Measurements from ENCODE around the gene MAP4K4.

Gene MAP4K4

GRCh38 chr2:101802329-101802728 lies 104.8 kb downstream of the MAP4K4 start:
- TF ChIP-seq, protein P1, sequence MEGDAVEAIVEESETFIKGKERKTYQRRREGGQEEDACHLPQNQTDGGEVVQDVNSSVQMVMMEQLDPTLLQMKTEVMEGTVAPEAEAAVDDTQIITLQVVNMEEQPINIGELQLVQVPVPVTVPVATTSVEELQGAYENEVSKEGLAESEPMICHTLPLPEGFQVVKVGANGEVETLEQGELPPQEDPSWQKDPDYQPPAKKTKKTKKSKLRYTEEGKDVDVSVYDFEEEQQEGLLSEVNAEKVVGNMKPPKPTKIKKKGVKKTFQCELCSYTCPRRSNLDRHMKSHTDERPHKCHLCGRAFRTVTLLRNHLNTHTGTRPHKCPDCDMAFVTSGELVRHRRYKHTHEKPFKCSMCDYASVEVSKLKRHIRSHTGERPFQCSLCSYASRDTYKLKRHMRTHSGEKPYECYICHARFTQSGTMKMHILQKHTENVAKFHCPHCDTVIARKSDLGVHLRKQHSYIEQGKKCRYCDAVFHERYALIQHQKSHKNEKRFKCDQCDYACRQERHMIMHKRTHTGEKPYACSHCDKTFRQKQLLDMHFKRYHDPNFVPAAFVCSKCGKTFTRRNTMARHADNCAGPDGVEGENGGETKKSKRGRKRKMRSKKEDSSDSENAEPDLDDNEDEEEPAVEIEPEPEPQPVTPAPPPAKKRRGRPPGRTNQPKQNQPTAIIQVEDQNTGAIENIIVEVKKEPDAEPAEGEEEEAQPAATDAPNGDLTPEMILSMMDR (IDR thresholded peaks at IDR 0.05; ENCODE audit: low read depth, low read length): no peak
- no peak for TF ChIP-seq EZH2phosphoT487 (IDR thresholded peaks at IDR 0.05; ENCODE audit: low read depth)
- no peaks in the 10 kb centered on the region for H3K9me3 ChIP-seq (ENCODE audit: insufficient read depth, low read length)
- peaks cover 84% of the 10 kb centered on the region for H3K79me2 ChIP-seq (ENCODE audit: low read length)
- H3K4me2 ChIP-seq (ENCODE audit: low read length): no peak overlapping the region
- no peak overlapping the region for H3K9ac ChIP-seq (ENCODE audit: low read length)
- peaks cover 23% of the 10 kb centered on the region for H3K4me1 ChIP-seq (ENCODE audit: low read length)
- H4K20me1 ChIP-seq (ENCODE audit: insufficient read depth, low read length): peaks cover 81% of the 10 kb centered on the region
- H3K27me3 ChIP-seq (ENCODE audit: low read depth, low read length): no peaks in the 10 kb centered on the region
- H3K4me3 ChIP-seq (ENCODE audit: low read length): no peak overlapping the region
- H3K36me3 ChIP-seq (replicated peaks; ENCODE audit: low read depth, low read length): peaks cover 4% of the 10 kb centered on the region
- H3K27ac ChIP-seq (ENCODE audit: low read length): no peak overlapping the region
- H2AFZ ChIP-seq (ENCODE audit: low read depth, low read length): no peak overlapping the region

DNA sequence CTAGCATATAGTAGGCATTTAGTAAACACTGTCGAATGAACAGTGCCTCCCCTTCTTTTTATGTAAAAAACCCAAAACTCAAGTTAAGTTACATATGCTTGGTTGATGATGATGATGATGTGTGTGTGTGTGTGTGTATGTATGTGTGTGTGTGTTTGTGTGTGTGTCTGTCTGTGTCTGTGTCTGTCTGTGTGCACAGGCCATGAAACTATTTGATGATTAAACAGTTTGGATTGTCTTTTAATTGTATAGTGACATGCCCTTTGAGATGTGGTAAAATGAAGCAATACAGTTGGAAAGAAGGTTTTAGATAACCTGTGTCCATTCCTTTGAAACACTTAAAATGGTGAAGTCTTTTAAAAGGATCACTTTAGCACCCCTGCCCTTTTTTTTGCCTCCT lies 105.6 kb downstream of the MAP4K4 start:
- no peak overlapping the region for H3K27ac ChIP-seq (ENCODE audit: low read length)
- H2AFZ ChIP-seq (ENCODE audit: low read depth, low read length): no peak overlapping the region
- H3K4me2 ChIP-seq (ENCODE audit: low read length): no peak overlapping the region
- H4K20me1 ChIP-seq (ENCODE audit: insufficient read depth, low read length): peaks cover 88% of the 10 kb centered on the region
- H3K4me3 ChIP-seq (ENCODE audit: low read length): no peak overlapping the region
- peaks cover 10% of the 10 kb centered on the region for H3K36me3 ChIP-seq (replicated peaks; ENCODE audit: low read depth, low read length)
- no peak overlapping the region for H3K9ac ChIP-seq (ENCODE audit: low read length)
- no peaks in the 10 kb centered on the region for H3K9me3 ChIP-seq (ENCODE audit: insufficient read depth, low read length)
- TF ChIP-seq EZH2phosphoT487 (IDR thresholded peaks at IDR 0.05; ENCODE audit: low read depth): no peak
- peaks cover 25% of the 10 kb centered on the region for H3K4me1 ChIP-seq (ENCODE audit: low read length)
- H3K79me2 ChIP-seq (ENCODE audit: low read length): peaks cover 88% of the 10 kb centered on the region
- H3K27me3 ChIP-seq (ENCODE audit: low read depth, low read length): no peaks in the 10 kb centered on the region

DNA sequence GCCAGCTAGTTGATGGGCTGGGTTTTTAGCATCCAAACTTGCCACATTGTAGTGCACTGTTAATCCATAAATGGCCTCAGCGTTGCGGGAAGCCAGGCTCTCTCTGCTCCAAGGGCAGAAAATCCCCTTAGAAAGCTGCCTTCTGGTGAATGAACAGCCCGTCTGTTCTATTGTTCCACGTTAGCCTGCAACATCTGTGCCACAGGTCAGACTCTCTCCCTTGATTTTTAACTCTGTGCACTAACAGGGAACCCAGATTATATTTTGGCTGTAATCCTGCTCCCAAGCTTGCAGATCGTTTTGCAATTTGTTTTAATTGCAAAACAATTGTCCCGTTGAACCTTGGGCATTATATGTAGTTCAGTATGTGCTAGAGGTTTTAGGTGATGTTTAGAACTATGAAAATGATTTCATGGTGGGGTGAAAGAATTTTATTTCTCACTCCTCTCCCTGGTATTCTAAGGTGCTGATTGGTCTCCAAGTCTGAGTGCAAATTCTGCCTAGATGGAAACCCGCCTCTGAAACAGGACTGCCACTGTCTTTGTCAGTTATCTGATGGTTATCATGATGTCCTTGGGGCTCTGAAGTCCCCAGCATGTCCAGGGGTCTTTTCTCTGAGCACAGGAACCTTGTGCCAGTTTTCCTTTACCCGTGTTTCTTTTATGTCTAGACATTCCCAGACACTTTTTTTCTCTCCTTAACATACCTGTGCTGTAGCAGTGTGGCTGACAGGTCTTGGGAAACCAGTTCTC lies 106.6 kb downstream of the MAP4K4 start:
- Histone ChIP-seq H3K4me2 (ENCODE audit: low read length) (no peak overlapping the region), H3K4me1 (ENCODE audit: low read length) (peaks cover 25% of the 10 kb centered on the region), H3K79me2 (ENCODE audit: low read length) (peaks cover 86% of the 10 kb centered on the region), H2AFZ (ENCODE audit: low read depth, low read length) (no peak overlapping the region), H3K36me3 (replicated peaks; ENCODE audit: low read depth, low read length) (peaks cover 10% of the 10 kb centered on the region), H3K27ac (ENCODE audit: low read length) (no peak overlapping the region), H3K4me3 (ENCODE audit: low read length) (no peak overlapping the region), H3K9ac (ENCODE audit: low read length) (no peak overlapping the region), H4K20me1 (ENCODE audit: insufficient read depth, low read length) (peaks cover 83% of the 10 kb centered on the region), H3K27me3 (ENCODE audit: low read depth, low read length) (no peaks in the 10 kb centered on the region), H3K9me3 (ENCODE audit: insufficient read depth, low read length) (no peaks in the 10 kb centered on the region)
- TF ChIP-seq, protein P1 (IDR thresholded peaks at IDR 0.05; ENCODE audit: low read depth, low read length): no peak
- TF ChIP-seq EZH2phosphoT487 (IDR thresholded peaks at IDR 0.05; ENCODE audit: low read depth): no peak

DNA sequence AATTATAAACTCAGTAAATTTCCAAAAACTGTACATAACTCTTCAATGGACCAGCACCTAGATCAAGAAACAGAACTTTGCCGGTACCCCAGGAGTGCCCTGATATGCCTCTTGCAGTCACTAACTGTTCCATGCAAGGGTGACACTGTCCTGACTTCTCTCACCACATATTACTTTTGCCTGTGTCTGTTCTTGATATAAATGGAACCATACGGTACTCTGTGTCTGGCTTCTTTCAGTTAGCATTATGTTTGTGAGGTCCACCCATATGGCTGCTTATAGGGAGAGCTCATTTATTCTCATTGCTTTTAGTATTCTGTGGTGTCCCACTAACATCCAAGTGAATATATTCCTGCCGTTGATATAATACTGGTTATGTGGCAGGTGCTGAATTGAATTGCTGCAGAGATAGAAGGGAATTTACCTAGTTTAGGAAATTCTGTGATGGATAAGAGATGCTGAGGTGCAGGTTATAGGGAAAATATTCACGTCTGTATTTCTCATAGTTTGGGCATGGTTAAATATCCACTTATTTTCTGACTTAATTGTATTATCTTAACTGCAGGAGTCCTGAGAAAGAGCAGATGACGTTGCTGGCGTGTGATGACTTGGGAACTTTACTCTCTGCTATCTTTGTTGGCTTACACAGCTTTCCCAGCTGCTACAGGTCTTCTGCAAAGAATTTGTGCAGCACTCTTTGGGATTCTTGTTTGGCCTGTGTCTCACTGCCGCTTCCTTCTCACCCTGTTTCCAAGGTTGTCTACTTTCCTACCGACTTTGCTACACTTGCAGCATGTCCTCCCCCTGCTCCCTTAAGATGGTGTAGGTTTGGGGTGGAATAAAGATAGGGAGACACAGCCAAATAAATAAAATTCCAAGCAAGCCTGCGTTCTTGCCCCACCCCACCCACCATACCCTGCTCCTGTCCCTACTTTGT lies 107.9 kb downstream of the MAP4K4 start:
- H3K4me2 ChIP-seq (ENCODE audit: low read length): peak overlapping the region; percentile 90
- H2AFZ ChIP-seq (ENCODE audit: low read depth, low read length): no peak overlapping the region
- no peak overlapping the region for H3K27ac ChIP-seq (ENCODE audit: low read length)
- H3K4me3 ChIP-seq (ENCODE audit: low read length): no peak overlapping the region; the same call in 1 of the 2 replicates
- peaks cover 85% of the 10 kb centered on the region for H3K79me2 ChIP-seq (ENCODE audit: low read length)
- TF ChIP-seq, protein P1 (IDR thresholded peaks at IDR 0.05; ENCODE audit: low read depth, low read length): no peak
- TF ChIP-seq EZH2phosphoT487 (IDR thresholded peaks at IDR 0.05; ENCODE audit: low read depth): no peak
- peaks cover 10% of the 10 kb centered on the region for H3K36me3 ChIP-seq (replicated peaks; ENCODE audit: low read depth, low read length)
- no peaks in the 10 kb centered on the region for H3K9me3 ChIP-seq (ENCODE audit: insufficient read depth, low read length)
- H3K9ac ChIP-seq (ENCODE audit: low read length): no peak overlapping the region
- no peaks in the 10 kb centered on the region for H3K27me3 ChIP-seq (ENCODE audit: low read depth, low read length)
- peaks cover 25% of the 10 kb centered on the region for H3K4me1 ChIP-seq (ENCODE audit: low read length)
- H4K20me1 ChIP-seq (ENCODE audit: insufficient read depth, low read length): peaks cover 86% of the 10 kb centered on the region
